GM19238 (cell line): ENCODE data around the gene KRT23.

Experiments
- DNase-seq: peaks from one replicate; pipeline ENCODE4 v3.0.0; 2011; ENCODE audit warnings: low spot score; ENCODE audit not compliant: insufficient read length

Gene KRT23

DNA sequence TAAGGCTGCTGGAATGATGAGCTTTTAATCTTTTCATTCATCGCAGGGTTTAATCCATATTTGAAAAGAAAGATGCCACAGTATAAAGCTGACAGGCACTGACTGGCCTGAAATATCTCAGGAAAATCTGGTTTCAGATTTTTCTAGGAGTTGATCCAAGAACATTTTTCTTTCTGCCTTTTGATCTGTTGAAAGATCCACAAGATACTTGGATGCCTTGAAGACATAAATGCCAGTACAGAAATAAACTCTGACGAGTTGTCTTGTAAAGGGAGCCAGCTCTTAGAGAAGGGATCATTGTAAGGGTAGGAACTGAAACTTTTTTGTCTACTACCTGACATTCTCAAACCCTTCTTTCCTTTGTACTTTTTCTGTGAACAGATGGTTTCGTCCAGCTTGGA lies 27.0 kb downstream of the KRT23 start:
- no peak for DNase-seq

GRCh38 chr17:40909755-40910154 lies 27.7 kb downstream of the KRT23 start:
- DNase-seq: no peak

DNA sequence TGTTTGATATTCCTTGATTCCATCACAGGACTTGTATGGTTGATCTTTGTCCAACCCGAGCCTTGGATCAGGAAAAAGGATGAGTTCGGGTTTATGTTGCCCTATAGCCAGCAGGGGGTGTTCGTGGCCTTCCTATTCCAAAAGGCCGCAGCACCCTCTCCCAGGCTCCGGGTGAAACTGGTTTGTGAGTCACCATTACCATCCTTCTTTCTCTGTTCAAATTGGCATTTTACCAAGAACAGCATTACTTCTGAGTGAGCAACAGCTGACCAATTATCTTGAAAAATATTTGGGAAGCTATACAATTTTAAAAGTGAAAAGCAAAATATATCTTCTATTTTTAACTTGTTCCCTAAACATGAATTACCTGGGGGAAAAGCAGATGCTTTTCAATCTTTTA lies 28.1 kb downstream of the KRT23 start:
- DNase-seq: peak; percentile 30

GRCh38 chr17:40906613-40907012 lies 30.8 kb downstream of the KRT23 start:
- no peak for DNase-seq

- DNase-seq: no peak
Observed at GRCh38 chr17:40905370-40905769, 32.1 kb downstream of the KRT23 start.

GRCh38 chr17:40903129-40903847 lies 34.2 kb downstream of the KRT23 start:
- DNase-seq: no peak

DNA sequence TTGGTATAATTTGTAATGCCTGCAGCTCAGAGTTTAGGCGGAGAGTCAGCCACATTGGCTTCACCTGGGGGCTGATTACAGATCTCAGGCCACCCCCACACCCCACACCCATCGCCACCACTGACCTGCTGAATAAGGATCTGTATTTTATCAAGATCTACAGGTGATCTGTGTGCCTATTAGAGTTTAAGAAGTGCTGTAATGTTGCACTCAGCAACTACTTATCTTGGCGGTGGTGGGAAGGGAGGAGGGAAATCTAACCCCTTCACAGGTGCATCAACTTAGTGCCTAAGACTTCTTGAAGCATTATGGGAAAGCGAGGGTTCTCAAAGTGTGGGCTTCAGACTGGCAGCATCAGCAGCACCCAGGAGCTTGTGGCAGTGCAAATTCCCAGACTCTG lies 34.9 kb downstream of the KRT23 start:
- no peak for DNase-seq

DNA sequence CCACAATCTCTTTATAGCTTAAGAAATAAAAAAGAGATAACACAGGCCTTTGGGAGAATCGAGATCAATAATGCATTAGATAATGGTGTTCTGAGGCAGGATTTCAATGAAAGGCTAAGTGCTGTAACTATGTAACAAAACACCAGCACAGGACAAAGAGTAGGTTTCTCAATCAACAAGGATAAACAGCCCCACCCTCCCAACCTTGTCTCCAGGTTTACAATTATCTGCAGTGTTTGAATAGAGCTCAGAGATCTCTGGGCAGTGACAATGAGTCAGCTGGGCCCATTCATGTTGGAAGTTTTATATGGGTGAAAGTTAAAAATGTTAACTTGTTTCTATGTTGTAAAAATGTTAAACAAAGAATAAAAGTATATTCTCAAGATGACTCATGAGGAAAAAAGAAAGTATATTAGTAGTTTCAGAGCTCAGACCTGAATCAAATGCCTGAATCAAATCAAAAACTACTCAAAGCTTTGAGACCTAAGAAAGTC lies 35.4 kb downstream of the KRT23 start:
- DNase-seq: no peak

DNA sequence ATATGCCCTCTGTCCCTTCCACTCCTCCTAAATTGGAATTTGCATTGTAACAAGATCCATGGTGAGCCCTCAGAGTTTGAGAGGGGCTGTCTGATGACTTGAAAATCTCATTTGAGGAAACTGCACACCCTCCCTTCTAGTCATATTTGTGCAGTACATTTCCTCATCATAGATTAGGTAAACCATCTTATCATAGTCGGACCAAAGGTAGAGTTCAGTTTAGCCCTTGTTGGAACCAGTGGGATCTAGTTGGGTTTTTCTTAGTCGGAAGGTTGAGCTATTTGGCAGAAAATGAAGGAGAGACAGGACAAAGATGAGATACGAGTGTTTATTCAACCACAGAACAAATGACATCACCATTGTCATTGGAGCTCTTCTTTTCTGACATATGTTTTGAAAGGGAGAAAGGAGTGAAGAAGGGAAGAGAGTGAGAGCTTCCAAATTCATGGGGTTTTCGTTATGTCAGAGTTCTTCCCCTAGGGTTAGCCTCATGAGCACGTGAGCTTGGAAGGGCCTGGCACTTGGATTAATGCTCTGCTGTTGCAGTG lies 36.6 kb downstream of the KRT23 start:
- no peak for DNase-seq

DNA sequence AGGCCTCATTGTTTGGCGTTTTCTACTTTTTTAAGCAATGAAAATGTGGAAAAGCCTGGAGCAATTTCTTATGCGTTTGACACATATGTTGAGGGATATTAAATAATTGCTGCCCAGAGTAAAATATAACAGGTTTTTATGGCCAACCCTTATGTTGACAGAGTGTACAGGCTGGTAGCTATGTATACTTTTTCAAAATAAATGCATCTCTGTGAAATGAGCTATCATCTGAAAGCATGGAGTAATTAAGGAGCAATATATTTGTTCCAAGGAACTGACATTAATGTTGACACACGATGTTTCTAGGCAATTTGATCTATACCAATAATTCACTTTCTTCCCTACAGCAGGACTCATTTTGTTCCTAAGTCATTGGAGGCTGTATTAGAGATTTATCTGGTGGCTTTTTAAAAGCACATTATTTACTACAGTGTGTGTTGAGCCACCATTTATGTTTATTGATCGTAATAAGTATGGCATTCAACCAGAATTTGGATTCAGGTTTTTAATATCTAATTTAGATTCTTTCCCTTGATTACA lies 40.5 kb downstream of the KRT23 start:
- no peak for DNase-seq

- no peak for DNase-seq
Observed at GRCh38 chr17:40895106-40895730, 42.2 kb downstream of the KRT23 start.

- DNase-seq: no peak
Observed at GRCh38 chr17:40888196-40888720, 49.2 kb downstream of the KRT23 start.

GRCh38 chr17:40886090-40886489 lies 51.4 kb downstream of the KRT23 start:
- no peak for DNase-seq

DNA sequence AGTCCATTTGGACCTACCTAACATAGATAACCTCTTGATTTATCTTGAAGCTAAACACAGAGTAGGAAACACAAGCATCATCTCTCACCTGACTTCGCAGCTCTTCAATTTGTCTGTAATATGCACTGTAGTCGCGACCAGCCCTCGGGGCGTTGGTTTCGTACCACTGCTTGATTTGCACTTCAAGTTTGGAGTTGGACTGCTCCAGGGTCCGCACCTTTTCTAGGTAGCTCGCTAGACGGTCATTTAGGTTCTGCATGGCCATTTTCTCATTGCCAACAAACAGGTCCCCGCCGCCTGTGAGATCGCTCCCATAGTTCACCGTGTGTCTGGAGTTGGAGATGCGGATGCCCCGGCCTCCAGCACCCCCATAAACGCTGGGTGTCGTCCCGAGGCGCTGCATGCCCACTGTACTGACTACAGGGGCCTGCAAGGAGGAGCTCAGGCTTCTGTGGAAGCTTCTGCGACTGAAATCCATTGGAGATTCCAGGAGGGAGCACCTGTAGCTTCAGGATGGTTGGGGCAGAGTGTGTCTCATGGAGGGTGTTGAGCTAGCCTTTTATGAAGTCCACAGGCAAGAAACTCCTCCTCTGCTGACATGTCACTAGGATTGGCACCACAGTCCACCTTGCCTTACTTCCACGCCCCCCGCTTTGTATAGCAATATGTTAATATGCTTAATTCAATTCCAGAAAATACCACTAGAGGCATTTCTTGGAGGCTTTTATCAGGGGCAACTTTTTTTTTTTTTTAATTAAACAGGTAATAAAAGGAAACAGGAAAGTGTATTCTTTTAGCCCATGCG lies 52.5 kb downstream of the KRT23 start, which contains the start of gene KRT20:
Gene KRT20 (minus strand): TSS at position 535 of the 805 bp plus-strand sequence. CDS start 57 bp downstream, at position 478.
- DNase-seq: no peak

DNA sequence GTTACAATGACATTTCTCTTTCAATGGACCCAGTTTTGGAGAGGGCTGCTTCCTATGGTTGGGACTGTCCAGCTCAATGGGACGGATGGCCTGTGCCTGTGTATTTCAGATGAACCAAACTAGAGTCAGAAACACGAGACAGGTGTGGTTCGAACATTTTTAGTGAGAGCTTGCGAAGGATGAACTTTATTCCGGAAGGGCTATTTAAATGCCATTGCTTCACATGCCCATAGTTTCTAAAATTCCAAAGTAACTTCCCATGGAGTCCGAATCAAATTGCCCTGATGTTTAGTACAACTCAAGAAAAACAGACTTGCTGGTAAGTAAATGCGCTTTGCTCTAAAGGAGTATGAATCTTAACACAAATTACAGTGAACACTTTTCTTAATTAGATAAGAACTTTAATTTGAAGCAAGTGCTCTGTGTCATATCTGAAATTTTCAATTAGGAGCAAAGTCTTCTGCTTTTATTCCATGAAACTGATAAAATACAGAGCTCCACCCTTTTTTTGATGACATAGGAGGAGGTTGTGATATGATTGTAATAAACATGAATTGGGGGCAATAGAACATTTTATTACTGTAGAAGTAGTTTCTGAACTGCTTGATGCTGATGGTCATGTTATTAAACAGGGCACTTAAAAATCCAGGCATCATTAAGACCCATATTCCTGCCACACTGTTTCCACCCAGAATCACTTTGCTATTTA lies 53.7 kb downstream of the KRT23 start:
- DNase-seq: no peak

- no peak for DNase-seq
Observed at GRCh38 chr17:40883031-40883430, 54.4 kb downstream of the KRT23 start.

DNA sequence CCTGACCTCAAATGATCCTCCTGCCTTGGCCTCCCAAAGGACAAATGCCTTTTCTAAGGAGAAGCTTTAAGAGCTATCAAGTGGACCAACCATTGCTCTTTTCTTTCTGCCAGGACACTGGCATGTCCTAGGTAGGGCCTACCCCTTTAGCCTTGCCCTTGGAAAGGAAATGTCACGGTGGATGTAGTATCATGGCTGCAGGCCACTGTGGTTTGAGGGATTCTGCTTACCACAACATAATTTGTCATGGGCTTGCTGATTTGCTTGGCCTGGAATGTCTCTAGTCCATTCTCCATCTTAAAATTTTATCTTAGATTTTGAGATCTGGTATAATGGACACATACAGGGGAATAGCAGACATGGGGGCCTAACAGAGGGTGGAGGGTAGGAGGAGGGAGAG lies 58.4 kb downstream of the KRT23 start:
- DNase-seq: no peak

DNA sequence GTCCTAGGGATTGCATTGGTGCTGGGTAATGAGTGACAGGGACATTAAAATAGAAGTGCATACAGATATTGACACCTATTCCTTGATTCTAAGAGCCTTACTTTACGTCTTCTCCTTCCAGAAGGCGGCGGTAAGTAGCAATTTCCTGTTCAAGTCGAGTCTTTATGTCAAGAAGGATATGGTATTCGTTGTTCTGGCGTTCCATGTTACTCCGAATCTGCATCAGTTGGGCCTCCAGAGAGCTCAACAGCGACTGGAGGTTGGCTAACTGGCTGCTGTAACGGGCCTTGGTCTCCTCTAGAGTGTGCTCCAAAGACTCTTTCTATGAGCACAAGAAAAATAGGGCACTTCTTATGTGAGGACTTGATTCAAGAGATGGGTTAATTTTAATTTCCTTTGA lies 59.4 kb downstream of the KRT23 start:
- no peak for DNase-seq

- DNase-seq: no peak
Observed at GRCh38 chr17:40873801-40874200, 63.6 kb downstream of the KRT23 start.

GRCh38 chr17:40873255-40873654 lies 64.2 kb downstream of the KRT23 start:
- no peak for DNase-seq
